Neutrophil (primary cell): Measurements from ENCODE around the gene TMCC2.

Source experiments
- H3K27ac ChIP-seq: fragments of 200-600 bp; sonication (generic); 2 replicates; pipeline ENCODE4 v1.5.1; 2016; ENCODE audit warnings: mild to moderate bottlenecking, moderate library complexity
- H3K27me3 ChIP-seq: fragments of 200-600 bp; sonication (generic); 2 replicates; pipeline ENCODE4 v1.6.0; 2016; ENCODE audit warnings: mild to moderate bottlenecking
- H3K36me3 ChIP-seq: fragments of 200-600 bp; sonication (generic); 2 replicates; pipeline ENCODE4 v1.5.1; 2017
- H3K4me1 ChIP-seq, 2 experiments: fragments of 200-600 bp in 1 of 2; sonication (generic) in 1 of 2; 1 replicate in 1 of 2; 2 replicates in 1 of 2; pipeline versions ENCODE4 v1.5.1 to v1.6.1; 2013 to 2016; ENCODE audit warnings: low read depth in 1 of 2, low read length in 1 of 2, mild to moderate bottlenecking in 1 of 2, moderate library complexity in 1 of 2; ENCODE audit not compliant: control insufficient read depth in 1 of 2, insufficient read depth in 1 of 2
- H3K4me3 ChIP-seq, 2 experiments: fragments of 200-600 bp in 1 of 2; sonication (generic) in 1 of 2; 1 replicate in 1 of 2; 2 replicates in 1 of 2; pipeline ENCODE4 v1.5.1; 2013 to 2016; ENCODE audit warnings: low read depth in 1 of 2, low read length in 1 of 2, mild to moderate bottlenecking in 1 of 2, moderate library complexity in 1 of 2
- H3K9me3 ChIP-seq: fragments of 200-600 bp; sonication (generic); 2 replicates; pipeline ENCODE4 v1.5.1; 2016
- CTCF ChIP-seq: fragments of 200-600 bp; sonication (generic); IDR thresholded peaks from 2 replicates; pipeline ENCODE4 v1.5.1; 2016; ENCODE audit warnings: antibody characterized with exemption

Gene TMCC2

GRCh38 chr1:205240569-205240968 lies 12.8 kb downstream of the TMCC2 start:
- no peak for TF ChIP-seq CTCF
- no peaks in the 10 kb centered on the region for H3K9me3 ChIP-seq
- no peak overlapping the region for H3K4me3 ChIP-seq
- peaks cover 13% of the 10 kb centered on the region in 2 experiments for H3K4me1 ChIP-seq
- no peaks in the 10 kb centered on the region for H3K27me3 ChIP-seq
- H3K27ac ChIP-seq, result no peak overlapping the region
- H3K36me3 ChIP-seq, result no peaks in the 10 kb centered on the region

- no peaks in the 10 kb centered on the region for H3K27me3 ChIP-seq
- no peak overlapping the region for H3K4me3 ChIP-seq
- H3K27ac ChIP-seq, result no peak overlapping the region
- peaks cover 13% of the 10 kb centered on the region in 2 experiments for H3K4me1 ChIP-seq
- no peaks in the 10 kb centered on the region for H3K36me3 ChIP-seq
- no peak for TF ChIP-seq CTCF
- no peaks in the 10 kb centered on the region for H3K9me3 ChIP-seq
Observed at GRCh38 chr1:205241366-205242030, 13.8 kb downstream of the TMCC2 start.

- Histone ChIP-seq H3K4me3 (no peak overlapping the region), H3K27ac (no peak overlapping the region), H3K9me3 (no peaks in the 10 kb centered on the region), H3K36me3 (no peaks in the 10 kb centered on the region), H3K4me1 (no peaks in the 10 kb centered on the region), H3K27me3 (no peaks in the 10 kb centered on the region)
- TF ChIP-seq CTCF, result no peak
Observed at GRCh38 chr1:205243350-205244191, 15.8 kb downstream of the TMCC2 start.

GRCh38 chr1:205244384-205244783 lies 16.6 kb downstream of the TMCC2 start:
- Histone ChIP-seq H3K36me3 (no peaks in the 10 kb centered on the region), H3K4me1 (no peaks in the 10 kb centered on the region), H3K9me3 (no peaks in the 10 kb centered on the region), H3K27ac (no peak overlapping the region), H3K4me3 (no peak overlapping the region), H3K27me3 (no peaks in the 10 kb centered on the region)
- TF ChIP-seq CTCF, result no peak

- Histone ChIP-seq H3K27me3 (no peaks in the 10 kb centered on the region), H3K36me3 (no peaks in the 10 kb centered on the region), H3K4me3 (no peak overlapping the region)
Observed at GRCh38 chr1:205245096-205245495, 17.4 kb downstream of the TMCC2 start.

More at GRCh38 chr1:205245096-205245495, 17.4 kb downstream of the TMCC2 start:
- Histone ChIP-seq H3K9me3 (no peaks in the 10 kb centered on the region), H3K27ac (no peak overlapping the region), H3K4me1 (no peaks in the 10 kb centered on the region)
- no peak for TF ChIP-seq CTCF
